Neural cell (in vitro differentiated cells): ENCODE measurements around the gene OTOG. TPM values are rescaled to one million over a fixed set of nuclear protein-coding genes. Genes with fewer than 3 reads are reported as not detected.

Experiments used
- H2AFZ ChIP-seq: fragments of 200-600, 300-800 bp; sonication (generic), shearing (Covaris generic); 2 replicates; pipeline ENCODE4 v1.6.0; 2014; ENCODE audit warnings: low read depth, mild to moderate bottlenecking, antibody characterized with exemption, low read length, moderate library complexity
- H3F3A ChIP-seq: fragments of 200-600 bp; shearing (Covaris generic); 2 replicates; pipeline ENCODE4 v1.6.1; 2016; ENCODE audit warnings: mild to moderate bottlenecking, moderate library complexity, mixed read lengths, antibody characterized with exemption, low read length; ENCODE audit not compliant: insufficient read depth, poor library complexity, severe bottlenecking
- H3K27ac ChIP-seq: fragments of 200-600, 300-800 bp; sonication (generic), shearing (Covaris generic); 2 replicates; pipeline ENCODE4 v1.5.1; 2014; ENCODE audit warnings: mild to moderate bottlenecking, low read length, moderate library complexity
- H3K27me3 ChIP-seq: fragments of 300-800, 200-600 bp; sonication (generic), shearing (Covaris generic); 2 replicates; pipeline ENCODE4 v1.6.0; 2014; ENCODE audit warnings: mild to moderate bottlenecking, low read depth, low read length, moderate library complexity; ENCODE audit not compliant: insufficient read depth
- H3K36me3 ChIP-seq: fragments of 300-800, 200-600 bp; sonication (generic), shearing (Covaris generic); 2 replicates; pipeline ENCODE4 v1.5.1; 2014; ENCODE audit warnings: mild to moderate bottlenecking, antibody characterized with exemption, low read length, moderate library complexity; ENCODE audit not compliant: insufficient read depth
- H3K4me2 ChIP-seq: fragments of 300-800, 200-600 bp; sonication (generic), shearing (Covaris generic); 2 replicates; pipeline ENCODE4 v1.6.0; 2014; ENCODE audit warnings: mild to moderate bottlenecking, low read length
- H3K4me3 ChIP-seq: fragments of 300-800, 200-600 bp; sonication (generic), shearing (Covaris generic); 2 replicates; pipeline ENCODE4 v1.5.1; 2014; ENCODE audit warnings: mild to moderate bottlenecking, low read length, moderate library complexity
- H3K79me2 ChIP-seq: fragments of 200-600 bp; shearing (Covaris generic); replicated peaks from 2 replicates; pipeline ENCODE4 v1.6.0; 2014; ENCODE audit warnings: mild to moderate bottlenecking, low read length, moderate library complexity; ENCODE audit not compliant: insufficient read depth
- H3K9ac ChIP-seq: fragments of 300-800, 200-600 bp; sonication (generic), shearing (Covaris generic); 2 replicates; pipeline ENCODE4 v1.6.1; 2016; ENCODE audit warnings: mild to moderate bottlenecking, low read length, mixed read lengths
- H3K9me2 ChIP-seq: fragments of 200-600 bp; shearing (Covaris generic); 2 replicates; pipeline ENCODE4 v1.6.1; 2016; ENCODE audit warnings: mild to moderate bottlenecking, low read length, mixed read lengths; ENCODE audit not compliant: insufficient read depth
- H3K9me3 ChIP-seq: fragments of 200-600, 300-800 bp; sonication (generic), shearing (Covaris generic); 2 replicates; pipeline ENCODE4 v1.6.1; 2016; ENCODE audit warnings: mild to moderate bottlenecking, mixed run types, low read length, moderate library complexity, mixed read lengths
- H4K20me1 ChIP-seq: fragments of 200-600 bp; shearing (Covaris generic); 2 replicates; pipeline ENCODE4 v1.6.1; 2016; ENCODE audit warnings: mild to moderate bottlenecking, mixed run types; ENCODE audit not compliant: insufficient read depth
- CTCF ChIP-seq: fragments of 450-650 bp; IDR thresholded peaks from 2 replicates; pipeline ENCODE4 v1.5.1; 2014; ENCODE audit warnings: antibody characterized with exemption, mild to moderate bottlenecking, moderate library complexity; ENCODE audit not compliant: poor library complexity, severe bottlenecking
- EP300 ChIP-seq: fragments of 450-650 bp; conservative IDR thresholded peaks from 2 replicates; pipeline ENCODE4 v1.6.1; 2014; ENCODE audit warnings: antibody characterized with exemption, mild to moderate bottlenecking, moderate library complexity; ENCODE audit not compliant: poor library complexity, severe bottlenecking
- EZH2 ChIP-seq: fragments of 200-600, 300-800 bp; shearing (Covaris generic), sonication (generic); IDR thresholded peaks from 2 replicates; pipeline ENCODE4 v1.6.1; 2014; ENCODE audit warnings: antibody characterized with exemption, low read length, borderline replicate concordance, mild to moderate bottlenecking; ENCODE audit not compliant: insufficient read depth, poor library complexity, severe bottlenecking
- MXI1 ChIP-seq: fragments of 450-650 bp; conservative IDR thresholded peaks from 2 replicates; pipeline ENCODE4 v1.6.1; 2014; ENCODE audit warnings: antibody characterized with exemption, mild to moderate bottlenecking; ENCODE audit not compliant: poor library complexity, severe bottlenecking
- POLR2AphosphoS5 ChIP-seq: IDR thresholded peaks from 2 replicates; pipeline ENCODE4 v1.6.1; 2012
- RAD21 ChIP-seq: fragments of 450-650 bp; conservative IDR thresholded peaks from 2 replicates; pipeline ENCODE4 v1.6.1; 2014; ENCODE audit warnings: antibody characterized with exemption, mild to moderate bottlenecking, moderate library complexity
- REST ChIP-seq: IDR thresholded peaks from 2 replicates; pipeline ENCODE4 v1.6.1; 2012; ENCODE audit warnings: borderline replicate concordance
- SMC3 ChIP-seq: fragments of 450-650 bp; conservative IDR thresholded peaks from 2 replicates; pipeline ENCODE4 v1.6.1; 2014; ENCODE audit warnings: antibody characterized with exemption, mild to moderate bottlenecking, moderate library complexity; ENCODE audit not compliant: poor library complexity
- TAF1 ChIP-seq: IDR thresholded peaks from 2 replicates; pipeline ENCODE4 v1.6.1; 2012; ENCODE audit warnings: low read depth
- polyA plus RNA-seq: library from polyadenylated mRNA; depleted of rRNA; stranded (reverse); fragments of >200 nt; gene quantifications from 2 replicates; pipeline ENCODE4 v1.2.3, GENCODE V29; 2014

The OTOG gene
- polyA plus RNA-seq, 1 donor from 2014 or later: not detected

GRCh38 chr11:17646451-17647145 is 99.5 kb downstream of the OTOG start:
- Histone ChIP-seq H4K20me1 (no peaks in the 10 kb centered on the region), H3K9me3 (no peaks in the 10 kb centered on the region), H3K36me3 (no peaks in the 10 kb centered on the region), H2AFZ (no peak overlapping the region), H3F3A (no peaks in the 10 kb centered on the region), H3K4me2 (no peak overlapping the region), H3K4me3 (no peak overlapping the region), H3K27ac (no peak overlapping the region), H3K9me2 (no peaks in the 10 kb centered on the region), H3K27me3 (no peaks in the 10 kb centered on the region), H3K79me2 (no peaks in the 10 kb centered on the region), H3K9ac (no peak overlapping the region)
- TF ChIP-seq RAD21: no peak
- TF ChIP-seq SMC3: no peak
- TF ChIP-seq TAF1: no peak
- TF ChIP-seq MXI1: no peak
- no peak for TF ChIP-seq EZH2
- TF ChIP-seq POLR2AphosphoS5: no peak
- no peak for TF ChIP-seq REST
- no peak for TF ChIP-seq CTCF
- no peak for TF ChIP-seq EP300

GRCh38 chr11:17648528-17648927 is 101.5 kb downstream of the OTOG start:
- Histone ChIP-seq H3K27me3 (no peaks in the 10 kb centered on the region), H3K9me3 (no peaks in the 10 kb centered on the region), H3K36me3 (no peaks in the 10 kb centered on the region), H3K9ac (no peak overlapping the region), H3K4me2 (no peak overlapping the region), H3K4me3 (no peak overlapping the region), H2AFZ (no peak overlapping the region), H3K9me2 (no peaks in the 10 kb centered on the region), H3F3A (no peaks in the 10 kb centered on the region), H3K79me2 (no peaks in the 10 kb centered on the region), H3K27ac (no peak overlapping the region), H4K20me1 (no peaks in the 10 kb centered on the region)
- TF ChIP-seq EZH2 (no peak), MXI1 (no peak), SMC3 (no peak), POLR2AphosphoS5 (no peak), TAF1 (no peak), RAD21 (no peak), CTCF (no peak), REST (no peak), EP300 (no peak)
